GM19351 (cell line): Measurements from ENCODE around the gene CCDC13.
"Not testable (repeated sequence)": the region's sequence is repeated elsewhere in the genome, so short reads cannot be mapped to it uniquely, and the experiment has no call there.

Source experiments
- ATAC-seq: cut with Tn5 transposase; IDR thresholded peaks from one replicate; pipeline ENCODE4 v1.9.1; 2021; ENCODE audit warnings: mild to moderate bottlenecking, moderate library complexity; ENCODE audit not compliant: unreplicated experiment

CCDC13 gene

GRCh38 chr3:42772670-42773408 is at the start of gene CCDC13:
Gene CCDC13, minus strand, starts transcription at chr3:42773253. Its CDS starts 14,908 bp downstream, at chr3:42758345.
- ATAC-seq, result peak; percentile 99

GRCh38 chr3:42822828-42823227 is 49.8 kb upstream of the CCDC13 start:
- no peak for ATAC-seq

GRCh38 chr3:42820746-42821051 is 47.6 kb upstream of the CCDC13 start:
- no peak for ATAC-seq

GRCh38 chr3:42819351-42819965 is 46.4 kb upstream of the CCDC13 start:
- no peak for ATAC-seq

- ATAC-seq, result no peak
Observed at GRCh38 chr3:42815826-42816225, 42.8 kb upstream of the CCDC13 start.

GRCh38 chr3:42814914-42815507 is 42.0 kb upstream of the CCDC13 start:
- ATAC-seq, result no peak

GRCh38 chr3:42814246-42814645 is 41.2 kb upstream of the CCDC13 start:
- no peak for ATAC-seq

GRCh38 chr3:42811118-42811883 is 38.2 kb upstream of the CCDC13 start:
- not testable (repeated sequence) for ATAC-seq

GRCh38 chr3:42810706-42811105 is 37.7 kb upstream of the CCDC13 start:
- not testable (repeated sequence) for ATAC-seq

GRCh38 chr3:42809202-42809601 is 36.1 kb upstream of the CCDC13 start, which contains the start of gene ACKR2:
Gene ACKR2, plus strand, starts transcription at chr3:42809445. Its CDS starts 55,058 bp downstream, at chr3:42864503.
- no peak for ATAC-seq

GRCh38 chr3:42807929-42808328 is 34.9 kb upstream of the CCDC13 start:
- ATAC-seq, result no peak

GRCh38 chr3:42805141-42805821 is 32.2 kb upstream of the CCDC13 start:
- ATAC-seq, result no peak

- peak; percentile 22 for ATAC-seq
Observed at GRCh38 chr3:42804831-42805132, 31.7 kb upstream of the CCDC13 start.

- peak; percentile 99 for ATAC-seq
Observed at GRCh38 chr3:42804106-42804830, 31.2 kb upstream of the CCDC13 start, which contains the start of gene HIGD1A. Gene HIGD1A, minus strand, starts transcription at chr3:42804490. Its CDS starts 10,237 bp downstream, at chr3:42794253.

GRCh38 chr3:42803414-42804105 is 30.5 kb upstream of the CCDC13 start:
- ATAC-seq, result peak; percentile 7

GRCh38 chr3:42802876-42803413 is 29.9 kb upstream of the CCDC13 start:
- ATAC-seq, result no peak

- ATAC-seq, result no peak
Observed at GRCh38 chr3:42801784-42802183, 28.7 kb upstream of the CCDC13 start.

GRCh38 chr3:42801048-42801620 is 28.1 kb upstream of the CCDC13 start:
- no peak for ATAC-seq

- no peak for ATAC-seq
Observed at GRCh38 chr3:42800251-42800650, 27.2 kb upstream of the CCDC13 start.
